ENCODE results near the gene PAGR1.

The PAGR1 gene

GRCh38 chr16:29839822-29840221 lies 23.9 kb downstream of the PAGR1 start:
- H3K36me3 ChIP-seq (ENCODE audit: control insufficient read depth, insufficient read depth, low read length): peaks cover 22% of the 10 kb centered on the region

GRCh38 chr16:29840240-29840639 lies 24.3 kb downstream of the PAGR1 start:
- Histone ChIP-seq H3K9ac (ENCODE audit: low read length) (no peak overlapping the region), H3K36me3 (ENCODE audit: control insufficient read depth, insufficient read depth, low read length) (peaks cover 23% of the 10 kb centered on the region), H3K27me3 (ENCODE audit: control insufficient read depth, insufficient read depth, low read length) (no peaks in the 10 kb centered on the region), H3K4me3 (ENCODE audit: low read length) (no peak overlapping the region), H3K4me1 (ENCODE audit: control insufficient read depth, insufficient read depth, low read length) (no peaks in the 10 kb centered on the region), H3K9me3 (ENCODE audit: control insufficient read depth, low read length) (no peaks in the 10 kb centered on the region)

More at GRCh38 chr16:29839822-29840221, 23.9 kb downstream of the PAGR1 start:
- no peaks in the 10 kb centered on the region for H3K27me3 ChIP-seq (ENCODE audit: control insufficient read depth, insufficient read depth, low read length)
- H3K9me3 ChIP-seq (ENCODE audit: control insufficient read depth, low read length): no peaks in the 10 kb centered on the region
- H3K4me1 ChIP-seq (ENCODE audit: control insufficient read depth, insufficient read depth, low read length): no peaks in the 10 kb centered on the region
- H3K9ac ChIP-seq (ENCODE audit: low read length): no peak overlapping the region
- H3K4me3 ChIP-seq (ENCODE audit: low read length): no peak overlapping the region

GRCh38 chr16:29841631-29842030 lies 25.7 kb downstream of the PAGR1 start:
- no peak overlapping the region for H3K9ac ChIP-seq (ENCODE audit: low read length)
- no peaks in the 10 kb centered on the region for H3K9me3 ChIP-seq (ENCODE audit: control insufficient read depth, low read length)
- peaks cover 23% of the 10 kb centered on the region for H3K36me3 ChIP-seq (ENCODE audit: control insufficient read depth, insufficient read depth, low read length)
- H3K4me1 ChIP-seq (ENCODE audit: control insufficient read depth, insufficient read depth, low read length): no peaks in the 10 kb centered on the region
- no peaks in the 10 kb centered on the region for H3K27me3 ChIP-seq (ENCODE audit: control insufficient read depth, insufficient read depth, low read length)
- H3K4me3 ChIP-seq (ENCODE audit: low read length): no peak overlapping the region

- no peak overlapping the region for H3K4me3 ChIP-seq (ENCODE audit: low read length)
- H3K9ac ChIP-seq (ENCODE audit: low read length): no peak overlapping the region
- H3K4me1 ChIP-seq (ENCODE audit: control insufficient read depth, insufficient read depth, low read length): no peaks in the 10 kb centered on the region
- no peaks in the 10 kb centered on the region for H3K9me3 ChIP-seq (ENCODE audit: control insufficient read depth, low read length)
- H3K27me3 ChIP-seq (ENCODE audit: control insufficient read depth, insufficient read depth, low read length): no peaks in the 10 kb centered on the region
- H3K36me3 ChIP-seq (ENCODE audit: control insufficient read depth, insufficient read depth, low read length): peaks cover 23% of the 10 kb centered on the region
Observed at GRCh38 chr16:29842732-29843346, 26.9 kb downstream of the PAGR1 start.

- no peaks in the 10 kb centered on the region for H3K4me1 ChIP-seq (ENCODE audit: control insufficient read depth, insufficient read depth, low read length)
- no peaks in the 10 kb centered on the region for H3K27me3 ChIP-seq (ENCODE audit: control insufficient read depth, insufficient read depth, low read length)
- no peak overlapping the region for H3K9ac ChIP-seq (ENCODE audit: low read length)
- no peak overlapping the region for H3K4me3 ChIP-seq (ENCODE audit: low read length)
- H3K9me3 ChIP-seq (ENCODE audit: control insufficient read depth, low read length): no peaks in the 10 kb centered on the region
- peaks cover 27% of the 10 kb centered on the region for H3K36me3 ChIP-seq (ENCODE audit: control insufficient read depth, insufficient read depth, low read length)
Observed at GRCh38 chr16:29843931-29844330, 28.0 kb downstream of the PAGR1 start.

GRCh38 chr16:29844575-29845331 lies 28.8 kb downstream of the PAGR1 start:
- no peak overlapping the region for H3K9ac ChIP-seq (ENCODE audit: low read length)
- no peaks in the 10 kb centered on the region for H3K4me1 ChIP-seq (ENCODE audit: control insufficient read depth, insufficient read depth, low read length)
- no peak overlapping the region for H3K4me3 ChIP-seq (ENCODE audit: low read length)
- H3K36me3 ChIP-seq (ENCODE audit: control insufficient read depth, insufficient read depth, low read length): peaks cover 27% of the 10 kb centered on the region
- no peaks in the 10 kb centered on the region for H3K9me3 ChIP-seq (ENCODE audit: control insufficient read depth, low read length)
- H3K27me3 ChIP-seq (ENCODE audit: control insufficient read depth, insufficient read depth, low read length): no peaks in the 10 kb centered on the region

- H3K9me3 ChIP-seq (ENCODE audit: control insufficient read depth, low read length): no peaks in the 10 kb centered on the region
- H3K27me3 ChIP-seq (ENCODE audit: control insufficient read depth, insufficient read depth, low read length): no peaks in the 10 kb centered on the region
- no peak overlapping the region for H3K9ac ChIP-seq (ENCODE audit: low read length)
- H3K4me3 ChIP-seq (ENCODE audit: low read length): no peak overlapping the region
- H3K4me1 ChIP-seq (ENCODE audit: control insufficient read depth, insufficient read depth, low read length): no peaks in the 10 kb centered on the region
- peaks cover 21% of the 10 kb centered on the region for H3K36me3 ChIP-seq (ENCODE audit: control insufficient read depth, insufficient read depth, low read length)
Observed at GRCh38 chr16:29845656-29846055, 29.7 kb downstream of the PAGR1 start.

- Histone ChIP-seq H3K9me3 (ENCODE audit: control insufficient read depth, low read length) (no peaks in the 10 kb centered on the region), H3K27me3 (ENCODE audit: control insufficient read depth, insufficient read depth, low read length) (no peaks in the 10 kb centered on the region), H3K4me3 (ENCODE audit: low read length) (no peak overlapping the region), H3K36me3 (ENCODE audit: control insufficient read depth, insufficient read depth, low read length) (peaks cover 15% of the 10 kb centered on the region), H3K9ac (ENCODE audit: low read length) (no peak overlapping the region), H3K4me1 (ENCODE audit: control insufficient read depth, insufficient read depth, low read length) (no peaks in the 10 kb centered on the region)
Observed at GRCh38 chr16:29848420-29849297, 32.7 kb downstream of the PAGR1 start.

GRCh38 chr16:29849505-29849904 lies 33.6 kb downstream of the PAGR1 start:
- Histone ChIP-seq H3K4me1 (ENCODE audit: control insufficient read depth, insufficient read depth, low read length) (no peaks in the 10 kb centered on the region), H3K9ac (ENCODE audit: low read length) (no peak overlapping the region), H3K4me3 (ENCODE audit: low read length) (no peak overlapping the region), H3K9me3 (ENCODE audit: control insufficient read depth, low read length) (no peaks in the 10 kb centered on the region), H3K27me3 (ENCODE audit: control insufficient read depth, insufficient read depth, low read length) (no peaks in the 10 kb centered on the region), H3K36me3 (ENCODE audit: control insufficient read depth, insufficient read depth, low read length) (peaks cover 15% of the 10 kb centered on the region)

GRCh38 chr16:29850998-29851397 lies 35.0 kb downstream of the PAGR1 start:
- H3K36me3 ChIP-seq (ENCODE audit: control insufficient read depth, insufficient read depth, low read length): peaks cover 4% of the 10 kb centered on the region
- H3K27me3 ChIP-seq (ENCODE audit: control insufficient read depth, insufficient read depth, low read length): no peaks in the 10 kb centered on the region
- H3K4me1 ChIP-seq (ENCODE audit: control insufficient read depth, insufficient read depth, low read length): peaks cover 9% of the 10 kb centered on the region
- no peak overlapping the region for H3K9ac ChIP-seq (ENCODE audit: low read length)
- no peaks in the 10 kb centered on the region for H3K9me3 ChIP-seq (ENCODE audit: control insufficient read depth, low read length)
- H3K4me3 ChIP-seq (ENCODE audit: low read length): no peak overlapping the region

- Histone ChIP-seq H3K9ac (ENCODE audit: low read length) (no peak overlapping the region), H3K4me1 (ENCODE audit: control insufficient read depth, insufficient read depth, low read length) (peaks cover 12% of the 10 kb centered on the region), H3K9me3 (ENCODE audit: control insufficient read depth, low read length) (no peaks in the 10 kb centered on the region), H3K27me3 (ENCODE audit: control insufficient read depth, insufficient read depth, low read length) (no peaks in the 10 kb centered on the region), H3K4me3 (ENCODE audit: low read length) (no peak overlapping the region), H3K36me3 (ENCODE audit: control insufficient read depth, insufficient read depth, low read length) (peaks cover 4% of the 10 kb centered on the region)
Observed at GRCh38 chr16:29852654-29853053, 36.7 kb downstream of the PAGR1 start.

Data from mucosa of stomach (tissue), 1 donor.